H9 (cell line): ENCODE measurements around the gene SLC15A3. TPM values are rescaled to one million over a fixed set of nuclear protein-coding genes. Genes with fewer than 3 reads are reported as not detected.
A peak's percentile ranks its signal among the peaks of the same experiment; 100 is the strongest.

ENCODE experiments used
- DNase-seq: peaks from one replicate; pipeline ENCODE4 v3.0.0-alpha.2; 2017
- H2AFZ ChIP-seq: one replicate; pipeline ENCODE4 v1.6.1; 2013; ENCODE audit warnings: mild to moderate bottlenecking, low read length, control low read depth, moderate library complexity
- H2AK5ac ChIP-seq: 2 replicates; pipeline ENCODE4 v1.6.1; 2013; ENCODE audit warnings: low read length, control low read depth, mixed read lengths; ENCODE audit not compliant: insufficient read length
- H2BK120ac ChIP-seq: one replicate; pipeline ENCODE4 v1.6.1; 2013; ENCODE audit warnings: low read depth, mild to moderate bottlenecking, low read length, control low read depth, inconsistent platforms; ENCODE audit not compliant: poor library complexity, severe bottlenecking
- H2BK12ac ChIP-seq: 2 replicates; pipeline ENCODE4 v1.6.1; 2013; ENCODE audit warnings: low read length, control low read depth, mixed read lengths, low read depth; ENCODE audit not compliant: insufficient read length
- H2BK15ac ChIP-seq: 2 replicates; pipeline ENCODE4 v1.6.1; 2013; ENCODE audit warnings: low read depth, low read length, control low read depth
- H2BK20ac ChIP-seq: one replicate; pipeline ENCODE4 v1.6.1; 2013; ENCODE audit warnings: low read depth, mild to moderate bottlenecking, low read length, control low read depth, inconsistent platforms; ENCODE audit not compliant: poor library complexity, severe bottlenecking
- H2BK5ac ChIP-seq: 2 replicates; pipeline ENCODE4 v1.6.1; 2013; ENCODE audit warnings: low read length, control low read depth, mixed read lengths; ENCODE audit not compliant: insufficient read length
- H3K14ac ChIP-seq: 2 replicates; pipeline ENCODE4 v1.6.1; 2013; ENCODE audit warnings: low read length, control low read depth; ENCODE audit not compliant: insufficient read depth
- H3K18ac ChIP-seq: 2 replicates; pipeline ENCODE4 v1.6.1; 2013; ENCODE audit warnings: low read depth, mild to moderate bottlenecking, mixed read lengths, low read length, control low read depth; ENCODE audit not compliant: insufficient read length
- H3K23ac ChIP-seq: 2 replicates; pipeline ENCODE4 v1.6.1; 2013; ENCODE audit warnings: low read length, control low read depth, mixed read lengths, low read depth; ENCODE audit not compliant: insufficient read length
- H3K23me2 ChIP-seq: 2 replicates; pipeline ENCODE4 v1.6.1; 2013; ENCODE audit warnings: low read depth, mild to moderate bottlenecking, mixed read lengths, low read length, control low read depth; ENCODE audit not compliant: insufficient read length, poor library complexity, severe bottlenecking
- H3K27ac ChIP-seq: 2 replicates; pipeline ENCODE4 v1.5.1; 2013; ENCODE audit warnings: low read length, control low read depth, mixed read lengths, low read depth; ENCODE audit not compliant: insufficient read length
- H3K27me3 ChIP-seq: 2 replicates; pipeline ENCODE4 v1.6.1; 2013; ENCODE audit warnings: low read length, control low read depth, inconsistent platforms; ENCODE audit not compliant: insufficient read depth
- H3K4ac ChIP-seq: 2 replicates; pipeline ENCODE4 v1.6.1; 2013; ENCODE audit warnings: low read depth, mild to moderate bottlenecking, control low read depth, inconsistent platforms, low read length, moderate library complexity
- H3K4me1 ChIP-seq: 2 replicates; pipeline ENCODE4 v1.6.1; 2013; ENCODE audit warnings: low read length, control low read depth, inconsistent platforms; ENCODE audit not compliant: insufficient read depth
- H3K4me2 ChIP-seq: 2 replicates; pipeline ENCODE4 v1.6.1; 2013; ENCODE audit warnings: low read length, control low read depth, mixed read lengths; ENCODE audit not compliant: insufficient read length, insufficient read depth
- H3K56ac ChIP-seq: 2 replicates; pipeline ENCODE4 v1.6.1; 2013; ENCODE audit warnings: low read depth, mild to moderate bottlenecking, mixed read lengths, low read length, control low read depth; ENCODE audit not compliant: insufficient read length
- H3K79me1 ChIP-seq: 2 replicates; pipeline ENCODE4 v1.6.1; 2013; ENCODE audit warnings: low read depth, mild to moderate bottlenecking, moderate library complexity, low read length, control low read depth, inconsistent platforms; ENCODE audit not compliant: insufficient read depth, poor library complexity, severe bottlenecking
- H3K79me2 ChIP-seq: 2 replicates; pipeline ENCODE4 v1.6.1; 2013; ENCODE audit warnings: low read length, control low read depth, inconsistent platforms; ENCODE audit not compliant: insufficient read depth
- H3K9ac ChIP-seq: 2 replicates; pipeline ENCODE4 v1.6.1; 2013; ENCODE audit warnings: low read length, control low read depth, mixed read lengths; ENCODE audit not compliant: insufficient read length; ENCODE audit errors: extremely low read depth
- H3K9me3 ChIP-seq: one replicate; pipeline ENCODE4 v1.6.1; 2013; ENCODE audit warnings: low read depth, low read length, inconsistent platforms; ENCODE audit not compliant: control insufficient read depth
- H3T11ph ChIP-seq: one replicate; pipeline ENCODE4 v1.6.1; 2013; ENCODE audit warnings: mild to moderate bottlenecking, low read length, control low read depth, inconsistent platforms
- H4K20me1 ChIP-seq: one replicate; pipeline ENCODE4 v1.6.1; 2013; ENCODE audit not compliant: control insufficient read depth, insufficient read length, insufficient read depth
- H4K5ac ChIP-seq: 2 replicates; pipeline ENCODE4 v1.6.1; 2013; ENCODE audit warnings: low read depth, mild to moderate bottlenecking, mixed read lengths, low read length, control low read depth; ENCODE audit not compliant: insufficient read length
- H4K8ac ChIP-seq: replicated peaks from 2 replicates; pipeline ENCODE4 v1.6.1; 2013; ENCODE audit warnings: low read length, control low read depth, mixed read lengths, low read depth; ENCODE audit not compliant: insufficient read length
- H4K91ac ChIP-seq: 2 replicates; pipeline ENCODE4 v1.6.1; 2013; ENCODE audit warnings: low read depth, mild to moderate bottlenecking, moderate library complexity, mixed read lengths, low read length, control low read depth; ENCODE audit not compliant: insufficient read length
- H3K27ac Mint-ChIP-seq, 3 experiments: 2 replicates in 2 of 3; 3 replicates in 1 of 3; pipeline ENCODE4 v1.8.0; 2020 to 2021; ENCODE audit warnings: mixed read lengths in 3 of 3, mild to moderate bottlenecking in 1 of 3, moderate library complexity in 1 of 3
- H3K27me3 Mint-ChIP-seq: 2 replicates; pipeline ENCODE4 v1.8.0; 2021; ENCODE audit warnings: low read depth, mild to moderate bottlenecking, moderate library complexity, mixed read lengths
- H3K36me3 Mint-ChIP-seq, 3 experiments: 2 replicates in 2 of 3; 3 replicates in 1 of 3; pipeline ENCODE4 v1.8.0; 2020 to 2021; ENCODE audit warnings: low read depth in 3 of 3, mixed read lengths in 3 of 3; ENCODE audit not compliant: insufficient read depth in 1 of 3
- H3K4me1 Mint-ChIP-seq, 2 experiments: 2 replicates each; pipeline ENCODE4 v1.8.0; 2020; ENCODE audit warnings: mixed read lengths in 2 of 2
- H3K4me3 Mint-ChIP-seq, 2 experiments: 2 replicates in 1 of 2; 3 replicates in 1 of 2; pipeline ENCODE4 v1.8.0; 2020 to 2021; ENCODE audit warnings: mild to moderate bottlenecking in 2 of 2, mixed read lengths in 2 of 2, moderate library complexity in 1 of 2
- H3K9me3 Mint-ChIP-seq, 2 experiments: 2 replicates in 1 of 2; 3 replicates in 1 of 2; pipeline ENCODE4 v1.8.0; 2020; ENCODE audit warnings: mild to moderate bottlenecking in 2 of 2, mixed read lengths in 2 of 2, moderate library complexity in 1 of 2
- CTCF ChIP-seq: fragments of 200-600 bp; sonication (generic); conservative IDR thresholded peaks from 3 replicates; pipeline ENCODE4 v1.8.0; 2021; ENCODE audit warnings: antibody characterized with exemption, mild to moderate bottlenecking
- WGBS: extraction: QIAGEN DNeasy Blood & Tissue Kit; methylation state at CpG from one replicate; pipeline ENCODE4 v1.1.7; 2013; ENCODE audit warnings: missing lambda C conversion rate, low lambda C conversion rate, mixed read lengths; ENCODE audit not compliant: insufficient read length; ENCODE audit errors: extremely low coverage; 5-methylcytosine and 5-hydroxymethylcytosine counted together
- total RNA-seq: library from RNA; stranded (reverse); gene quantifications from 2 replicates; pipeline ENCODE4 v1.2.1, GENCODE V29; 2021

The SLC15A3 gene
- total RNA-seq, 1 experiment from 2014 or later = 7.0 TPM

GRCh38 chr11:60923800-60924109 lies 28.2 kb downstream of the SLC15A3 start:
- Histone ChIP-seq H4K8ac (no peak overlapping the region), H2BK20ac (no peak overlapping the region), H2BK120ac (no peak overlapping the region), H3K56ac (no peak overlapping the region), H3K27ac (no peak overlapping the region), H3T11ph (no peak overlapping the region), H3K79me1 (no peaks in the 10 kb centered on the region), H3K79me2 (no peaks in the 10 kb centered on the region), H3K9me3 (no peaks in the 10 kb centered on the region), H3K14ac (no peak overlapping the region), H3K4ac (no peak overlapping the region), H3K18ac (no peak overlapping the region), H4K91ac (no peak overlapping the region), H2BK5ac (no peak overlapping the region), H4K20me1 (no peaks in the 10 kb centered on the region), H3K9ac (no peak overlapping the region), H3K23me2 (peaks cover 10% of the 10 kb centered on the region), H4K5ac (no peak overlapping the region), H3K4me1 (peaks cover 2% of the 10 kb centered on the region), H3K4me2 (peak overlapping the region; percentile 91), H2BK12ac (no peak overlapping the region), H3K27me3 (no peaks in the 10 kb centered on the region), H2BK15ac (no peak overlapping the region), H3K23ac (no peak overlapping the region), H2AFZ (no peak overlapping the region), H2AK5ac (no peak overlapping the region)
- no CpG with 5 or more reads among the region's 6 CpGs for WGBS
- Mint-ChIP-seq H3K36me3 (peaks cover 26 to 51% (median 46%) of the 10 kb centered on the region in 3 experiments; a peak in 6 of 7 replicates), H3K4me3 (peak overlapping the region; percentile 78 to 93; a peak in 4 of 5 replicates), H3K4me1 (peaks cover 16 to 21% of the 10 kb centered on the region in 2 experiments), H3K27ac (no peak overlapping the region), H3K27me3 (peaks cover 7% of the 10 kb centered on the region), H3K9me3 (no peaks in the 10 kb centered on the region)
- TF ChIP-seq CTCF = no peak
- DNase-seq = no peak
